Measurements from ENCODE around the gene PRLH. TPM values are rescaled to one million over a fixed set of nuclear protein-coding genes. Genes with fewer than 3 reads are reported as not detected.

The PRLH gene
- total and polyA plus RNA-seq, 2 of the 13 experiments (the other 11 are each of a cell fraction or from before 2014, with no cell fraction given): not detected

DNA sequence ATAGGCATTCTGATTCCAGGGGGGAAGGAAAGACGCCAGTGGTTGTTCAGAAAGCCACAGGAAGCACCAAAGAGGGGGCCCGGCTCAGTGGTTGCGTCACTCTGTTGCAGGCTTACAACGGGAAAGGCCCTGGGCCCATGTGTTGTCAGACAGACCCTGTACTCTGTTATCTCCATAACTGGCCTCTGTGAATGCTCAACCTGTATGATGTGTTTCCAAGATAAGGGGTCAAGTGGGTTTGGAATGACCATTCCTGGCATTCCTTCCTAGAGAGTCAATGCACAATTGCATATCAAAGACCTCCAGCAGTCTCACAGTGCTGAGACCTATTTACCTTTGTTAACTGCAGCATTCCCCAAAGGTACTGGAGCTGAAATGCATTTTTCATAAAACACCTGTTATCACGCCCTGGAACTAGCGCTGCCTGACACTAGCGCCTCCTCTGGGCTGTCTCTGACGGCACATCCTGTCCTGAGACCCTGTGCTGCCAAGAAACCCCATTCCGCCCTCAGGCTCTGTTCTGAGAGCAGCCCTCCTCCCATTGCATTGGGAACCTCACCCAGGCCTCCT, 47.9 kb downstream of the PRLH start (continued):
- TF ChIP-seq, protein P1, sequence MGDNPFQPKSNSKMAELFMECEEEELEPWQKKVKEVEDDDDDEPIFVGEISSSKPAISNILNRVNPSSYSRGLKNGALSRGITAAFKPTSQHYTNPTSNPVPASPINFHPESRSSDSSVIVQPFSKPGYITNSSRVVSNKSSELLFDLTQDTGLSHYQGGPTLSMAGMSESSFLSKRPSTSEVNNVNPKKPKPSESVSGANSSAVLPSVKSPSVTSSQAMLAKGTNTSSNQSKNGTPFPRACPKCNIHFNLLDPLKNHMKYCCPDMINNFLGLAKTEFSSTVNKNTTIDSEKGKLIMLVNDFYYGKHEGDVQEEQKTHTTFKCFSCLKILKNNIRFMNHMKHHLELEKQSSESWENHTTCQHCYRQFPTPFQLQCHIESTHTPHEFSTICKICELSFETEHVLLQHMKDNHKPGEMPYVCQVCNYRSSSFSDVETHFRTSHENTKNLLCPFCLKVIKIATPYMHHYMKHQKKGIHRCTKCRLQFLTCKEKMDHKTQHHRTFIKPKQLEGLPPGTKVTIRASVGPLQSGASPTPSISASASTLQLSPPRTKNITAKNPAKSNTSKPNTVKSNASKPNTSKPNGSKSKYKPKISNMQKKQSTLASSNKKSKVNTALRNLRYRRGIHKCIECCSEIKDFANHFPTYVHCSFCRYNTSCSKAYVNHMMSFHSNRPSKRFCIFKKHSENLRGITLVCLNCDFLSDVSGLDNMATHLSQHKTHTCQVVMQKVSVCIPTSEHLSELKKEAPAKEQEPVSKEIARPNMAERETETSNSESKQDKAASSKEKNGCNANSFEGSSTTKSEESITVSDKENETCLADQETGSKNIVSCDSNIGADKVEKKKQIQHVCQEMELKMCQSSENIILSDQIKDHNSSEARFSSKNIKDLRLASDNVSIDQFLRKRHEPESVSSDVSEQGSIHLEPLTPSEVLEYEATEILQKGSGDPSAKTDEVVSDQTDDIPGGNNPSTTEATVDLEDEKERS (CRISPR knock-in tag; IDR thresholded peaks at IDR 0.05): peak; percentile 92
- no peak for TF ChIP-seq KLF15 (CRISPR knock-in tag; IDR thresholded peaks at IDR 0.05; ENCODE audit: borderline replicate concordance)
- peak; percentile 81 for TF ChIP-seq ZBTB21 (CRISPR knock-in tag; IDR thresholded peaks at IDR 0.05)
- no peak for TF ChIP-seq SMARCE1 (IDR thresholded peaks at IDR 0.05; ENCODE audit: borderline replicate concordance)
- TF ChIP-seq MAZ (IDR thresholded peaks at IDR 0.05; ENCODE audit: borderline replicate concordance, low read depth, low read length): 0 out of 2 replicates have a peak, but pooled peaks have one; percentile 52
- peak; percentile 90 for TF ChIP-seq MAZ (CRISPR knock-in tag; IDR thresholded peaks at IDR 0.05; ENCODE audit: low read depth)
- TF ChIP-seq SP140L (CRISPR knock-in tag; IDR thresholded peaks at IDR 0.05; ENCODE audit: borderline replicate concordance): 0 out of 2 replicates have a peak, but pooled peaks have one; percentile 53
- no peak for TF ChIP-seq NBN (conservative IDR thresholded peaks at IDR 0.05)
- no peak for TF ChIP-seq ATM (IDR thresholded peaks at IDR 0.05; ENCODE audit: borderline replicate concordance)
- peak; percentile 99 for TF ChIP-seq HIVEP1 (CRISPR knock-in tag; IDR thresholded peaks at IDR 0.05)
- 0 out of 2 replicates have a peak, but pooled peaks have one; percentile 26 for TF ChIP-seq TRIM24 (CRISPR knock-in tag; IDR thresholded peaks at IDR 0.05)
- no peak for TF ChIP-seq HES4 (CRISPR knock-in tag; IDR thresholded peaks at IDR 0.05; ENCODE audit: borderline replicate concordance)
- TF ChIP-seq, protein P2, sequence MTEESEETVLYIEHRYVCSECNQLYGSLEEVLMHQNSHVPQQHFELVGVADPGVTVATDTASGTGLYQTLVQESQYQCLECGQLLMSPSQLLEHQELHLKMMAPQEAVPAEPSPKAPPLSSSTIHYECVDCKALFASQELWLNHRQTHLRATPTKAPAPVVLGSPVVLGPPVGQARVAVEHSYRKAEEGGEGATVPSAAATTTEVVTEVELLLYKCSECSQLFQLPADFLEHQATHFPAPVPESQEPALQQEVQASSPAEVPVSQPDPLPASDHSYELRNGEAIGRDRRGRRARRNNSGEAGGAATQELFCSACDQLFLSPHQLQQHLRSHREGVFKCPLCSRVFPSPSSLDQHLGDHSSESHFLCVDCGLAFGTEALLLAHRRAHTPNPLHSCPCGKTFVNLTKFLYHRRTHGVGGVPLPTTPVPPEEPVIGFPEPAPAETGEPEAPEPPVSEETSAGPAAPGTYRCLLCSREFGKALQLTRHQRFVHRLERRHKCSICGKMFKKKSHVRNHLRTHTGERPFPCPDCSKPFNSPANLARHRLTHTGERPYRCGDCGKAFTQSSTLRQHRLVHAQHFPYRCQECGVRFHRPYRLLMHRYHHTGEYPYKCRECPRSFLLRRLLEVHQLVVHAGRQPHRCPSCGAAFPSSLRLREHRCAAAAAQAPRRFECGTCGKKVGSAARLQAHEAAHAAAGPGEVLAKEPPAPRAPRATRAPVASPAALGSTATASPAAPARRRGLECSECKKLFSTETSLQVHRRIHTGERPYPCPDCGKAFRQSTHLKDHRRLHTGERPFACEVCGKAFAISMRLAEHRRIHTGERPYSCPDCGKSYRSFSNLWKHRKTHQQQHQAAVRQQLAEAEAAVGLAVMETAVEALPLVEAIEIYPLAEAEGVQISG (CRISPR knock-in tag; IDR thresholded peaks at IDR 0.05): peak; percentile 83
- TF ChIP-seq ZNF788 (CRISPR knock-in tag; IDR thresholded peaks at IDR 0.05; ENCODE audit: borderline replicate concordance): peak; percentile 98
- TF ChIP-seq TEAD3 (CRISPR knock-in tag; optimal IDR thresholded peaks at IDR 0.05; ENCODE audit: borderline replicate concordance): peak; percentile 100
- TF ChIP-seq GTF2F1 (IDR thresholded peaks at IDR 0.05; ENCODE audit: low read length): no peak
- no peak for TF ChIP-seq HDAC6 (IDR thresholded peaks at IDR 0.05; ENCODE audit: low read depth, low read length)
- TF ChIP-seq CBX2 (IDR thresholded peaks at IDR 0.05; ENCODE audit: low read depth, low read length): no peak
- TF ChIP-seq CBX2 (CRISPR knock-in tag; IDR thresholded peaks at IDR 0.05; ENCODE audit: low read depth): no peak
- TF ChIP-seq, protein P3, sequence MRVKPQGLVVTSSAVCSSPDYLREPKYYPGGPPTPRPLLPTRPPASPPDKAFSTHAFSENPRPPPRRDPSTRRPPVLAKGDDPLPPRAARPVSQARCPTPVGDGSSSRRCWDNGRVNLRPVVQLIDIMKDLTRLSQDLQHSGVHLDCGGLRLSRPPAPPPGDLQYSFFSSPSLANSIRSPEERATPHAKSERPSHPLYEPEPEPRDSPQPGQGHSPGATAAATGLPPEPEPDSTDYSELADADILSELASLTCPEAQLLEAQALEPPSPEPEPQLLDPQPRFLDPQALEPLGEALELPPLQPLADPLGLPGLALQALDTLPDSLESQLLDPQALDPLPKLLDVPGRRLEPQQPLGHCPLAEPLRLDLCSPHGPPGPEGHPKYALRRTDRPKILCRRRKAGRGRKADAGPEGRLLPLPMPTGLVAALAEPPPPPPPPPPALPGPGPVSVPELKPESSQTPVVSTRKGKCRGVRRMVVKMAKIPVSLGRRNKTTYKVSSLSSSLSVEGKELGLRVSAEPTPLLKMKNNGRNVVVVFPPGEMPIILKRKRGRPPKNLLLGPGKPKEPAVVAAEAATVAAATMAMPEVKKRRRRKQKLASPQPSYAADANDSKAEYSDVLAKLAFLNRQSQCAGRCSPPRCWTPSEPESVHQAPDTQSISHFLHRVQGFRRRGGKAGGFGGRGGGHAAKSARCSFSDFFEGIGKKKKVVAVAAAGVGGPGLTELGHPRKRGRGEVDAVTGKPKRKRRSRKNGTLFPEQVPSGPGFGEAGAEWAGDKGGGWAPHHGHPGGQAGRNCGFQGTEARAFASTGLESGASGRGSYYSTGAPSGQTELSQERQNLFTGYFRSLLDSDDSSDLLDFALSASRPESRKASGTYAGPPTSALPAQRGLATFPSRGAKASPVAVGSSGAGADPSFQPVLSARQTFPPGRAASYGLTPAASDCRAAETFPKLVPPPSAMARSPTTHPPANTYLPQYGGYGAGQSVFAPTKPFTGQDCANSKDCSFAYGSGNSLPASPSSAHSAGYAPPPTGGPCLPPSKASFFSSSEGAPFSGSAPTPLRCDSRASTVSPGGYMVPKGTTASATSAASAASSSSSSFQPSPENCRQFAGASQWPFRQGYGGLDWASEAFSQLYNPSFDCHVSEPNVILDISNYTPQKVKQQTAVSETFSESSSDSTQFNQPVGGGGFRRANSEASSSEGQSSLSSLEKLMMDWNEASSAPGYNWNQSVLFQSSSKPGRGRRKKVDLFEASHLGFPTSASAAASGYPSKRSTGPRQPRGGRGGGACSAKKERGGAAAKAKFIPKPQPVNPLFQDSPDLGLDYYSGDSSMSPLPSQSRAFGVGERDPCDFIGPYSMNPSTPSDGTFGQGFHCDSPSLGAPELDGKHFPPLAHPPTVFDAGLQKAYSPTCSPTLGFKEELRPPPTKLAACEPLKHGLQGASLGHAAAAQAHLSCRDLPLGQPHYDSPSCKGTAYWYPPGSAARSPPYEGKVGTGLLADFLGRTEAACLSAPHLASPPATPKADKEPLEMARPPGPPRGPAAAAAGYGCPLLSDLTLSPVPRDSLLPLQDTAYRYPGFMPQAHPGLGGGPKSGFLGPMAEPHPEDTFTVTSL (CRISPR knock-in tag; IDR thresholded peaks at IDR 0.05; ENCODE audit: borderline replicate concordance): peak; percentile 96
